ENCODE data around the gene RAB3D.
A peak's percentile ranks its signal among the peaks of the same experiment; 100 is the strongest.
"Not testable (repeated sequence)": the region's sequence is repeated elsewhere in the genome, so short reads cannot be mapped to it uniquely, and the experiment has no call there.

Gene RAB3D

GRCh38 chr19:11365557-11366117 is 26.2 kb upstream of the RAB3D start:
- no peak for DNase-seq

- DNase-seq = no peak
Observed at GRCh38 chr19:11364935-11365334, 25.5 kb upstream of the RAB3D start.

GRCh38 chr19:11364296-11364904 is 24.9 kb upstream of the RAB3D start:
- DNase-seq = no peak

DNA sequence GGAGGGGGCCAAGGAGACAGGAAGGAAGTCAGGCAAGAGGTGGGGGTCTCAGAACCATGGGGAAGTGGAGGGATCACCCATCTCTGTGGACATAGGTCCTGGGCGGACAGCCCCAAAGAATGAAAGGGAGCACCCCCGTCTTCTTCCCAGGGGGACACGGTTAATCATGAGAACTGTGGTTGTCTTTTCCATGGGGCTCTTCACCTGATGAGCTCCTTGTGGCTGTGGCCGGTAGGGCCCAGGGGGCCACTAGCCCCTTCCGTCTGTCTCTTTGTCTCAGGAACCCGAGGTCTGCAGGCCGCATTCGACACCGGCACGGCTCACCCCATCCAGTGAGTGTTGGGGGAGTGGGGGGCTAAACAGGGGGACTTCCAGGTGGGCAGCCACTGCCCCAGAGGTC is 24.4 kb upstream of the RAB3D start:
- no peak for DNase-seq

DNA sequence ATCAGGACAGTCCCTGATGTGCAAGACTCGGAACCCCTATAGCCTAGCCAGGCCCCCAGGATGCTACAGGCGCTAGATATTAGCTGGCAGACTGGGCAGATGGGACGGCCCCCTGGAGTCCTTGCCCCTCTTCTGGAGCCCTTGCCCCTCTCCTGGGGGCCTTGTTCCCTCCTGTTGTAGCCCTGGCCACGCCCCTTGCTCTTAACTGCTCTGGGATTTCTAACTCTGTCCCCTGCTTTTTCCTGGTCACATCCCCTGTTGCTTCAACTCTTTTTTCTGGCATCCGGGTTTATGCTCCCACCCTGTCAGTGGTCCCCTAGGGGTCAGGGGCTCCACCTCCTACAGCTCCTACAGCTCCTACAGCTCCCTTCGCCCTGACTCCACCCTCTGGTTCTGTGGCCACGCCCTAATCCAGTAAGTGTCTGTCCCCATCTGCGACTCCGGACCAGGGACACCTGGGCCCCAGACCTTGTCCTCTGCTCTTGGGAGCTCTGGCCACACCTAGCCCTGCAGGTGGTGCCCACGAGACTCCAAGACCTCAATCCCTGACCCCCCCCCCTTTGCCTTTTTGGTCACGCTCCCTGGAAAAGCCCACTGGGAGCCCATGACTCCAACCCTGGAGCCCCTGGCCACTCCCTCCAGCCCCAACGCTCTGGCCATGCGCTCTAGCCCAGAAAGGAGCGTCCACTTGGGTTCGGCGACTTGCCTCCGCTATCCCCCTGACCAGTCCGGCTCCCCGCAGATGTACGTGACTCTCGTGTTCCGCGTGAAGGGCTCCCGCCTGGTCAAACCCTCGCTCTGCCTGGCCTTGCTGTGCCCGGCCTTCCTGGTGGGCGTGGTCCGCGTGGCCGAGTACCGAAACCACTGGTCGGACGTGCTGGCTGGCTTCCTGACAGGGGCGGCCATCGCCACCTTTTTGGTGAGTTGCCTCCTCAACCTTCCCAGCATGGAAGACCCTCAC is 22.6 kb upstream of the RAB3D start:
- DNase-seq = no peak

GRCh38 chr19:11361037-11361770 is 21.7 kb upstream of the RAB3D start:
- DNase-seq = no peak

DNA sequence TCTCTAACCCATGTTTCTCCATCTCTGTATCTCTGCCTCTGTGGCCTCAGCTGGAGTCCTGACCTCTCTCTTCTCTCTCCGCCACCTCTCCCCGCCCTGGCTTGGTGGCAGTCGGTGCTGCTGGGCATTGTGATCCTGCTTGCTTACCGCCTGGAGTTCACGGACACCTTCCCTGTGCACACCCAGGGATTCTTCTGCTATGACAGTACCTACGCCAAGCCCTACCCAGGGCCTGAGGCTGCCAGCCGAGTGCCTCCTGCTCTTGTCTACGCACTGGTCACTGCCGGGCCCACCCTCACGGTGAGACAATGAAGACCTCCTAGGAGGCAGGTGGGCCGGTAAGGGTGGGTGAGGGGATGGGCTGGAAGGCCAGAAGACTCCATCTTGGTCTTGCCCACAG is 20.0 kb upstream of the RAB3D start:
- no peak for DNase-seq

DNA sequence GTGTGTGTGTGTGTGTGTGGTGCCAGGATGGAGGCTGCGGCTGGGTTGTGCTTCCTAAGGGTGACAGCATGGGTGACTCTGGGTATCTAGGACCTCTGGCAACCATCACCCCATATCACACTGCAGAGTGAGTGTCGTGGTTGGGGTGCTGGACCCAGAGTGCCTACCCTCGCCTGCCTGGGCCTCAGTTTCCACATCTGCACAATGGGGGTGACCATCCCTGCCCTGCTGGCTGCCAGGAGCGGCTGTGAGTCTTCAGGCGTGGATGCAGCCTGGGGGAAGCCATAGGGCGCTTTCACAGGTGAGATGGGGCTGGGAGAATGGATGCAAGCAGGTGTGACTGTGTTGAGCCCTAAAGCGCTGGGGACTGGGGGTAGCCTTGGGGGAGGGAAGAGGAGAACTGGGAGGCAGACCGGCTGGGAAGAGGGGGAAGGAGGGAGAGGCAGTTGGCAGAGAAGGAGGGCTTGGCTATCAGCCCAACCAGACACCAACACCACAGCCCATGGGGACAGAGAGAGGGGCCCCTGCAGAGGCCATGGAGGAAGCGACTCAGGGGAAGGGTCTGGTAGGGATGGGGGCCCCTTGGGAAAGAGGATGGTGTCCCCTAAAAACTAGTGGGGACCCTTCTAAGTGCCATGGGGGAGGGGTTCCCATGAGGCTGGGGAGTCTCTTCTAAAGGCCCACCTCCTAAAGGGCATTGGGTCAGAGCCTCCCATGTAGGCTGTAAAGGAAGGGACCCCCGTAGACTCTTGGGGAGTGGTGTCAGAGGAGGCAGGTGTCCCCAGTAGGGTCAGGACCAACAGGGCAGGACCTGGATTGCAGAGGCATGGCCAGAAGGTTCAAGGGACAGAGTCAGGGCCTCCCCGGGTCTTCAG is 17.5 kb upstream of the RAB3D start:
- DNase-seq = no peak

DNA sequence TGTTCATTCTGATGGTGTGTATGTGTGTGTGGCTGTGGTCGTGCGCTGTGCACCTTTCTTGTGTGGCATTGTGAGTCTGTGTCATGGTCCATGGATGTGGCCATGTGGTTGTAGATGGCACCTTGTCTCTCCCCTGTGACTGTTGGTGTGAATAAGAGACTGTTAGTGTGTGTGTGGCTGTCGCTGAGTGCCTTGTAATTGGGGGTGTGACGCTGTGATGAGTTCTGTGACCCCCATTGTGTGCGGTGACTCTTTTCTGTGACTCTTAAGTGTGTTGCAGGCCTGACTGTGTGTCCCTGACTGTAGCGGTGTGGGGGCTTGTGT is 16.6 kb upstream of the RAB3D start:
- DNase-seq = no peak

GRCh38 chr19:11355160-11356073 is 16.0 kb upstream of the RAB3D start, which contains the start of gene PLPPR2:
Gene PLPPR2 (plus strand): TSS chr19:11355432. CDS start chr19:11357674, 2,242 bp downstream.
- DNase-seq = peak; percentile 84

GRCh38 chr19:11354102-11354501 is 14.6 kb upstream of the RAB3D start:
- not testable (repeated sequence) for DNase-seq

GRCh38 chr19:11349171-11349570 is 9.7 kb upstream of the RAB3D start:
- no peak for DNase-seq

GRCh38 chr19:11347546-11348039 is 8.1 kb upstream of the RAB3D start:
- DNase-seq = no peak

DNA sequence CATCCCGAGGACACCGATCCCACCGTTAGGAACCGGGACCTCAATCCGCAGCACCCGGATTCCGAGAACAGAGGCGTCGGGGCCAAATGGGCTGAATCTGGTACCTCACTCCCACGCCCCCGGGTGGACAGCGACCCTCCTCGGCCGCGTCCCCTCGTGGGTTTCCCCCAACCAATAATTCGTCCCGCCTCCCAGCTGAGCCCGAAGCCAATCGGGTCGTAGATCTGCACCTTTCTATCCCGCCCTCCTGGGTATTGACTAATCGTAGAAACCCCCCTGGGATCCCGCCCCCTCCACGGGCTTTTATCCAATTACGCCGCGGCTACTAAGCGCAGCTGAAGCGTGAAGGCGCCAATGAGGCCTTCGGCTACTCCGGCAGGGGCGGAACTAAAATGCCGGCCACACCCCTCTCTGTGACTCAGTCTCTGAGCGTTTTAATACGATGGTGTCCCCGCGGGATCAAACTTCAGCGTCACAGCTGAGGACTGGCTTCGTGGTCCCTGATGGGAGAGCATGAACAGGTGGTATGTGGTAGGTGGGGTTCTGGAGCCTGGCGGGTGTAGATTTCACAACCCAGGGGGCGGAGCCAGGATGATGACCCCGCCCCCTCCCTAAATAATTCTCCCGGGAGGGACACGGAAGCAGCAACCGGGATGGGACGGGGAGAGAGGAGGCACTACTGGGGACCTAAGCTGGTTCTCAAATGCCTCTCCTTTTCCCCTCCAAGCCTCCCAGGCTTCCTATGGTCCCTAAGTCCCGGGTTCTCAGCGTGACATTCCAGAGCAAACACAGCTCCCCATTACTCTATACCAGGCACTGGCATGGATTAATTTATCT is 6.9 kb upstream of the RAB3D start, which contains the start of the genes CCDC159 and TMEM205:
CCDC159 (plus strand) TSS at position 416 of the 837 bp plus-strand sequence; CDS start at position 504, 88 bp downstream.
TMEM205 (minus strand) TSS at position 165 of the 837 bp plus-strand sequence. CDS start 649 bp downstream, outside the sequence.
- peak; percentile 99 for DNase-seq

GRCh38 chr19:11345122-11345803 is 5.8 kb upstream of the RAB3D start:
- no peak for DNase-seq

- DNase-seq = no peak
Observed at GRCh38 chr19:11342429-11342828, 3.0 kb upstream of the RAB3D start.

DNA sequence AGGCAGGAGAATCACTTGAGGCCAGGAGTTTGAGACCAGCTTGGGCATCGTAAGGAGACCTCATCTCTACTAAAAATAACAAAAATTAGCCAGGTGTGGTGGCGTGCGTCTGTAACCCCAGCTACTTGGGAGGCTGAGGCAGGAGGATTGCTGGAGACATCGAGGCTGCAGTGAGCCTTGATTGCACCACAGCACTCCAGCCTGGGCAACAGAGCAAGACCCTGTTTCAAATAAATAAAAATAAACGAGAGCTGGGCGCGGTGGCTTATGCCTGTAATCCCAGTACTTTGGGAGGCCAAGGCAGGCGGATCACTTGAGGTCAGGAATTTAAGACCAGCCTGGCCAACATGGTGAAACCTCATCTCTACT is 626 bp upstream of the RAB3D start:
- DNase-seq = not testable (repeated sequence)

DNA sequence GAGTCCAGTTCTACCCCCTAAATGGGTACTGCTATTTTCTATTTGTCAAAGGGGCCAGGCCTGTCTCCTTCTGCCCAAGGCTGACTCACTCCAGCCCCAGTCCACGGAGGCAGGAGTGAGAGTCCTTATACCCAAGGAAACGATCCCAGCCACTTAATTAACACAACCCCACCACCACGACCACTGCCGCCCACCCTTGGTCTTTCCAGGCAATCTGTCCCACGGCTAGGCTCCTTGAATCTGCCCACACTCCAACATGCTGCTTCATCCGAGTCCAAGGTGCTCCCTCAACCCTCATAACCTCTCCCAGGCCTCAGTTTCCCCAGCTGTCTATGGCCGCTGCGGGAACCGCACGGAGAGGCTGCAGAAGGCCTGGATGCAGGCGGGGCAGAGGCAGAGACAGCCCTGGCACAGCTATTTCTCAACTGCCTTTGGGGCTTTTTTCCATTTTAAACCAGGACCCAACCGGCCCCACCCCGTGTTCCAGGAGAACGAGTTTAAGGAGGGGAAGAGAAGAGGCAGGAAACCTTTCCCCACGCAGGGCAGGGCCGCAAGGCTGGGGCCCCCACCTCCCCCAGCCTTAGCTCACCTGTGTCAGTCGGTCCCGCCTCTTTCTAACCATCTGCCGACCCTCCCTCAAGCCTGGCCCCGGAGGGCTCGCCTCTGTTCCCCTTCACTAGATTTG is 746 bp downstream of the RAB3D start:
- DNase-seq = no peak
